ENCODE data around the gene MPV17.

Gene MPV17

DNA sequence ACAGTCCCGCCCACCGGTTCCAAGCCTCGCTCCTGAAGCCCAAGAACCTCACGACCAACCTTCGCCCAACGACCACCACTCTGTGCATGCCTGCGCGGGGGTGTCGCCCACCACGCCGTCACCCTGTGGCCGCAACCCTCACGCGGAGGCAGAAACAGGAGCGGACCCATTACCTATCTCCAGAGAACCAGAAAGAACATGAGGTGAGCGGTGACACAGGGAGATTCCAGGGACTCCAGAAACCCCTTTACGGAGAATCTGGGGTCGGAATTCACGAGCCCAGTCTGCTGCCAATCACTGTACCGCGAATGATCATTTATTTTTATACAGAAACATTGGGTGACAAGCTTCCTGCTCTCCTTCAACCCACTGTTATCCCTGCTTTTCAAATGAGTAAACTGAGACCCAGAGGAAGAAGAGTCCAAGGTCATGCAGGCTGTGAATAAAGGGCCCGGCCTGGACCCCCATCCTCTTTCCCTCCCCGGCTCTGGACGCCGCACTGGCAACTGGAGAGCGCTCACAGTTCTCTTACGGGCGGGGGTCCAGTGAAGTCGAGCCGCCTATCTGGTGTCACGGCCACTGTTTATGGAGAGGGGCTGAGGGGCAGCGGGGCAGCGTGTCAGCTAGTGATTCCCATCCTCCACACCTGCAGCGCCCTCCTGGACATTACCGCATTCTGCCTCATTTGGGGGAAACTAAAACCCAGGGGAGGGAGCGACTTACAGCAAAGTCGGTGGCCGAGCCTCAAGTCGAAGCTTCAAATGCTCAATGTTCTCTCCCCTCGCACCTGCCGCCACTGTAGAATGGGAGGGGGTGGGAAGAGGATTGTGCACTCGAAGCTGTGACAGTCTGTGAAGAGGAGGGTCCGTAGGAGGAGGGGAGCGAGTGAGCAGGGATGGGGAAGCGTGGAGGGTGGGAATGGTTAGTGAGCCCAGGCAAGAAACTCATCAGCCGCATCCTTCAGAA is 59.3 kb downstream of the MPV17 start:
- DNase-seq, result no peak

DNA sequence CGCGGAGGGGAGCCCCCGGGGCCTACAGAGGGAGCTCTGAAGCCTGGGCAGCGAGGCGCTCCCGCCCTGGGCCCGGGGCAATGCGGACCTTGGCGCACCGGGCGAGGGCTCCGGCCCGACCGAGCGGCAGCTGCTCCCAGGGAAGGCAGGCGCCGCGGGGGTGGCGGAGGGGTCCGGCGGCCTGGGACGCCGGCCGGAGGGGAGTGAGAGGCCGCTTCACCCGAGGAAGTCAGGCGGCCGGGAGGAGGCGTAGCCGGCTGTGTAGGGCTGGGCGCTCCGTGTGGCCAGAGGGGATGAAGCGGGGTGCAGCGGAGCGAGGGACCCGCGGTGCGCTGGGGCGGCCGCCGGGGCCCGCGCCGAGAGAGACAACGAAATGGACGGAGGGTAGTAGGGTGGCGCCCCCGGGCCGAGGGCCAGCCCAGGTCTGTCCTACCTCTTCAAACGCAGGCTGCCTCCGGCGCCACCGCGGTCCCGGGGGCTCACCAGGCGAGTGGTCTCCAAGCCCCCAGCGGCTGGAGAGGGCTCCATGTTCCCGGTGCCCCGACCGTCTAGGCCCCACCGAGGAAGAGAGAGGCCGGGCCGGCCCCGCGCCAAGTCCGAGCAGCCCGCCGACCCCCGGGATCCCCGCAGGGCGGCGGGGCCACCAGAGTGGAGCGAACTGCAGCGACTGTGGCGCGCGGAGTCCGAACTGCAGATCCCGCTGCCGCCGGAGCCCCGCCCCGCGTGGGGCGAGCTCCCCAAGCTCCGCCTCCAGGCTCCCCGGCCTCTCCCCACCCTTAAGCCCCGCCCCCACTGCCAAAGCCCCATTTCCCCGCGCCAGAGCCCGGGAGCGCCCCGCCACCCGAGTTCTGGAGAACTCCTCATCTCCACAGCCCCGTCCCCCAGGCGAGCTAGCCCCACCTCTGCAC is 60.3 kb downstream of the MPV17 start, which contains the start of gene SLC30A3:
SLC30A3 (minus strand) TSS at position 669 of the 908 bp plus-strand sequence; CDS start at position 528, 141 bp downstream.
- no peak for DNase-seq

DNA sequence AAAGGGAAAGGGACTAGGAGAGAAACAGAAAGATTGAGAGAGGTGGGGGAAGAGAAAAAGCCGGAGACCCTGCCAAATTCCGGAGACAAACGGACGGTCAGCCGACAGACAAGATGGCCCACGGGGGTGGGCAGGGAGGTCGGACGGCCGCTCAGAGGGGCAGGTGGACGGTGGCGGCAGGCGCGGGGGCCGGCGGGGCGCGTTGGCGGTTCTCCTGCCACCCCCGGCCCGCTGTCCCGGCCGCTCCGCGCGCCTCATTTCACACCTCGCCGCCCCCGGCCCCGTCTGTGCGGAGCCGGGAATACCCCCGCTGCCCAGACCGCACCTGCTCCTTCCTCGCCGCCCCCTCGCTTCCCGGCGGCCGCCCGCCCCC is 61.0 kb downstream of the MPV17 start:
- no peak for DNase-seq

DNA sequence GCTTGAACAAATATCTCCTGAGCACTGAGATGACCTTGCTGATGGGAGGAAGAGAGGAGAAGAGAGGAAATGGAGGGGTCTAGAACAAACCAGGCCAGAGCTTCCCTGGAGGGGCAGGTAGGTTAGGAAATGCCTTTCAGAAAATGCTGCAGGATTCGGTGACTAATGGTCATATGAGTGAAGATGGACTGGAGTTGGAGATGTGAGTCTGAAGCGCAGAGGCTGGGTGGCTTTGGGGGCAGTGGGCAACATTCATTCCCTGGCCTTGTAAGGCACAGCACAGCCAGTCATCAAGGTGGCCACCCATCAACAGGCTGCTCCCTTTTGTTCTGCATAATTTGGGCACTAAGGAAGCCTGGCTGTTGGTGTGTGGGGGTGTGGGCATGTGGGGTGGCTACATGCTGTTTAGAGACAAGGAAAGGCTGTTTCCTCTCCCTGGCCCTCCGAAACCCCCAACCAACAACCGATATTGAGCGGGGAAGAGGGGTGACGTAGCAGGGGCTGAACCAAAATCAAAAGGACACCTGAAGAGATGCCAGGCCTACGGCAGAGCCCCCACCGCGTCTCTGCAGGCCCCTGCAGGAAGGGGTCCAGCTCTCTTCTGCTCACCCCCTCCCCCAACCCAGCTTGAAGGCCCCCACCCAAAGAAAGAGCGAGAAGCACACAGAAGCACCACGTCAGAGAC is 61.5 kb downstream of the MPV17 start:
- DNase-seq, result no peak

Measured in AML-193 (cell line).